HepG2 (cell line): ENCODE measurements around the gene SMIM38. TPM values are rescaled to one million over a fixed set of nuclear protein-coding genes. Genes with fewer than 3 reads are reported as not detected.

Source experiments
- ATAC-seq: fragments of 200-7000 bp; cut with Tn5 transposase; 3 replicates; pipeline ENCODE4 v1.9.1; 2020; ENCODE audit warnings: mild to moderate bottlenecking, moderate library complexity
- BruUV-seq: library from RNA; stranded (reverse); fragments of 400-500 nt; replicated peaks from 2 replicates; lab custom pipeline; 2021; lab: Mats Ljungman, UMichigan
- CTCF ChIA-PET: fragments of 300-600 bp; formaldehyde crosslinking; extraction: SDS; loops from one replicate; lab custom pipeline; 2021; ENCODE audit warnings: low total read pairs, inconsistent platforms, low intra/inter-chr PET ratio; lab: Yijun Ruan, JAX
- POLR2A ChIA-PET: fragments of 350-600 bp; sonication (Branson Sonifier 250); formaldehyde crosslinking; loops from one replicate; lab custom pipeline; 2020; ENCODE audit warnings: antibody characterized with exemption, inconsistent platforms; lab: Yijun Ruan, JAX
- DNase-seq: peaks from one replicate; pipeline ENCODE4 v3.0.0-alpha.2; 2015; ENCODE audit warnings: low spot score
- FAIRE-seq: peaks from 3 replicates; lab custom pipeline; 2011; peaks lifted over from hg19 to GRCh38; lab: Jason Lieb, UNC
- H2AFZ ChIP-seq: one replicate; pipeline ENCODE4 v1.6.1; 2011; ENCODE audit warnings: low read length, inconsistent platforms
- H3K27ac ChIP-seq: fragments of 300-600 bp; 3 replicates; pipeline ENCODE4 v1.8.0; 2011; ENCODE audit warnings: mixed run types, mild to moderate bottlenecking, mixed read lengths, low read length, inconsistent platforms; ENCODE audit not compliant: insufficient read depth; ENCODE audit errors: extremely low read length
- H3K27me3 ChIP-seq, 2 experiments: fragments of 200-600 bp in 1 of 2; 2 replicates in 1 of 2; 3 replicates in 1 of 2; pipeline versions ENCODE4 v1.6.0 to v1.8.0; 2011; ENCODE audit warnings: low read length in 2 of 2, mild to moderate bottlenecking in 2 of 2, moderate library complexity in 2 of 2, inconsistent platforms in 1 of 2; ENCODE audit not compliant: insufficient read depth in 2 of 2, control insufficient read depth in 1 of 2
- H3K36me3 ChIP-seq, 2 experiments: fragments of 200-600 bp in 1 of 2; replicated peaks in 1 of 2; 2 replicates in 1 of 2; 3 replicates in 1 of 2; pipeline versions ENCODE4 v1.5.1 to v1.8.0; 2011; ENCODE audit warnings: low read length in 2 of 2, inconsistent platforms in 1 of 2; ENCODE audit not compliant: insufficient read depth in 2 of 2, control insufficient read depth in 1 of 2
- H3K4me1 ChIP-seq: 2 replicates; pipeline ENCODE4 v1.5.1; 2012; ENCODE audit warnings: low read length, inconsistent platforms; ENCODE audit not compliant: insufficient read depth
- H3K4me2 ChIP-seq: 2 replicates; pipeline ENCODE4 v1.6.0; 2011; ENCODE audit warnings: low read depth, low read length, inconsistent platforms
- H3K4me3 ChIP-seq, 3 experiments: fragments of 200-600 bp in 1 of 3; sonication (generic), shearing (Covaris generic) in 1 of 3; replicated peaks in 1 of 3; 2 replicates each; pipeline ENCODE4 v1.5.1; 2011 to 2016; ENCODE audit warnings: low read length in 3 of 3, inconsistent platforms in 2 of 3, low read depth in 2 of 3, mild to moderate bottlenecking in 2 of 3, control low read depth in 1 of 3, mixed read lengths in 1 of 3; ENCODE audit not compliant: insufficient read depth in 1 of 3
- H3K79me2 ChIP-seq: one replicate; pipeline ENCODE4 v1.6.1; 2011; ENCODE audit warnings: low read length, inconsistent platforms; ENCODE audit not compliant: insufficient read depth
- H3K9ac ChIP-seq: 2 replicates; pipeline ENCODE4 v1.6.0; 2011; ENCODE audit warnings: mild to moderate bottlenecking, low read depth, low read length, inconsistent platforms; ENCODE audit not compliant: insufficient read depth
- H3K9me3 ChIP-seq: 2 replicates; pipeline ENCODE4 v1.5.1; 2012; ENCODE audit warnings: mild to moderate bottlenecking, low read length
- H4K20me1 ChIP-seq: 2 replicates; pipeline ENCODE4 v1.6.0; 2011; ENCODE audit warnings: inconsistent platforms, mild to moderate bottlenecking, low read length, moderate library complexity; ENCODE audit not compliant: insufficient read depth
- GABPB1 ChIP-seq: IDR thresholded peaks from 2 replicates; pipeline ENCODE4 v1.6.1; 2016; ENCODE audit warnings: mild to moderate bottlenecking, missing genetic modification reagents, moderate library complexity, missing compliant biosample characterization
- KLF11 ChIP-seq: IDR thresholded peaks from 2 replicates; pipeline ENCODE4 v1.6.1; 2016; ENCODE audit warnings: missing compliant biosample characterization
- PAF1 ChIP-seq: IDR thresholded peaks from 2 replicates; pipeline ENCODE4 v1.6.1; 2016; ENCODE audit warnings: missing genetic modification reagents, missing compliant biosample characterization
- PCBP1 ChIP-seq: fragments of 200-400 bp; formaldehyde crosslinking; IDR thresholded peaks from 2 replicates; pipeline ENCODE4 v1.6.1; 2017; ENCODE audit warnings: mild to moderate bottlenecking, low read depth, low read length, borderline replicate concordance
- REL ChIP-seq: sonication (generic); formaldehyde crosslinking; conservative IDR thresholded peaks from 2 replicates; pipeline ENCODE4 v1.8.0; 2022; ENCODE audit warnings: mild to moderate bottlenecking, missing genetic modification reagents, moderate library complexity
- ZFY ChIP-seq: sonication (generic); formaldehyde crosslinking; IDR thresholded peaks from 2 replicates; pipeline ENCODE4 v1.4.0; 2020; ENCODE audit warnings: missing genetic modification reagents
- ZNF235 ChIP-seq: sonication (generic); formaldehyde crosslinking; IDR thresholded peaks from 2 replicates; pipeline ENCODE4 v1.8.1; 2023; ENCODE audit warnings: mild to moderate bottlenecking, missing genetic modification reagents, borderline replicate concordance
- ZNF558 ChIP-seq: sonication (generic); formaldehyde crosslinking; IDR thresholded peaks from 2 replicates; pipeline ENCODE4 v1.9.0; 2022; ENCODE audit warnings: mild to moderate bottlenecking, missing genetic modification reagents, borderline replicate concordance
- WGBS: methylation state at CpG from one replicate; pipeline ENCODE4 v1.1.6; 2017; ENCODE audit warnings: low lambda C conversion rate; 5-methylcytosine and 5-hydroxymethylcytosine counted together
- in situ Hi-C: cut with HindIII; loops from 2 replicates; pipeline ENCODE4 v1.10.0; 2017; ENCODE audit warnings: low pct_unique_long_range_greater_than_20kb; ENCODE audit not compliant: extremely low pct_ligation_motif_present
- intact Hi-C: fragments of 100-400 bp; cut with micrococcal nuclease; formaldehyde crosslinking; loops from one replicate; pipeline ENCODE4 v1.10.0; 2022; ENCODE audit not compliant: unreplicated experiment
- polyA plus RNA-seq, 8 experiments: library from polyadenylated mRNA; depleted of rRNA in 3 of 8; stranded (reverse) in 7 of 8; unstranded in 1 of 8; fragments of >200 nt; fragmentation: Illumina TruSeq in 4 of 8; extraction: Trizol in 4 of 8; gene quantifications; 2 replicates each; pipeline versions ENCODE4 v1.2.1 to v1.2.3, GENCODE V29; 2011 to 2016; ENCODE audit warnings: low read depth in 4 of 8, missing spikeins in 1 of 8, mixed read lengths in 1 of 8; ENCODE audit not compliant: insufficient read depth in 1 of 8
- total RNA-seq, 5 experiments: library from RNA; depleted of rRNA; stranded (reverse); fragments of >200 nt; fragmentation: Illumina TruSeq; extraction: Trizol; gene quantifications; 2 replicates each; pipeline ENCODE4 v1.2.3, GENCODE V29; 2016; ENCODE audit warnings: low read depth in 1 of 5
- TF ChIP-seq, protein P1 (sequence below): sonication (generic); formaldehyde crosslinking; IDR thresholded peaks from 2 replicates; pipeline ENCODE4 v1.8.0; 2022; ENCODE audit warnings: mild to moderate bottlenecking, missing genetic modification reagents

SMIM38 gene
- total and polyA plus RNA-seq, 2 of the 13 experiments (the other 11 are each of a cell fraction or from before 2014, with no cell fraction given), result 0.30 to 0.40 TPM

DNA sequence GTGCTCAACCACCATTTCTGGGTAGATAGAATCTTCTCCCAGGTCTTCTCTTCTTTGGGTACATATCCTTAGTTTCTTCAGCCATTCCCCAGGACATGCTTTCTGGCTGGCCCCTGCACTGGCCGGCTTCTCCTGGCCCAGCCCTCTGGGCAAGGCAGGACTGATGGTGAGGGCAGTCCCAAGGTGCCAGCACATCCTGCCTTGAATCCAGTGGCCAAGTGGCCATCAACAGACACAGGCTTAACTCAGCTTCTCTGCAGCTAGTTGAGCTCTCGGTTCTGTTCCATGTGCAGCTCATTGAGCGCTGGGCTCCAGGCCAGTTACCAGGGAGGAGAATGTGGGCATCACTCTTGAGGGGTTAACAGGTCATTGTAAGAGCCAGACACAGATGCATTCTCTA, 17.6 kb downstream of the SMIM38 start:
- Histone ChIP-seq H3K36me3 (no peaks in the 10 kb centered on the region), H4K20me1 (no peaks in the 10 kb centered on the region), H3K79me2 (no peaks in the 10 kb centered on the region), H3K27ac (no peak overlapping the region), H3K4me3 (no peak overlapping the region), H3K27me3 (peaks cover 0 to 9% of the 10 kb centered on the region in 2 experiments; a peak in 2 of 5 replicates), H3K9ac (no peak overlapping the region), H3K9me3 (no peaks in the 10 kb centered on the region), H3K4me1 (peaks cover 30% of the 10 kb centered on the region), H3K4me2 (no peak overlapping the region), H2AFZ (no peak overlapping the region)
- FAIRE-seq (no peak), ATAC-seq (no peak), DNase-seq (no peak)
- in situ Hi-C loops (no loop called here), intact Hi-C loops (no loop called here)
- ChIA-PET CTCF (no interaction called here), POLR2A (no interaction called here)
- WGBS, result 78% methylated on average over 2 of the region's 3 CpGs
- BruUV-seq, result no TSS peak
- TF ChIP-seq ZNF558 (CRISPR knock-in tag) (no peak), ZNF235 (CRISPR knock-in tag) (no peak), PAF1 (CRISPR knock-in tag) (no peak), ZFY (CRISPR knock-in tag) (no peak), GABPB1 (CRISPR knock-in tag) (no peak), KLF11 (CRISPR knock-in tag) (no peak), REL (no peak), PCBP1 (no peak)
- TF ChIP-seq, protein P1, sequence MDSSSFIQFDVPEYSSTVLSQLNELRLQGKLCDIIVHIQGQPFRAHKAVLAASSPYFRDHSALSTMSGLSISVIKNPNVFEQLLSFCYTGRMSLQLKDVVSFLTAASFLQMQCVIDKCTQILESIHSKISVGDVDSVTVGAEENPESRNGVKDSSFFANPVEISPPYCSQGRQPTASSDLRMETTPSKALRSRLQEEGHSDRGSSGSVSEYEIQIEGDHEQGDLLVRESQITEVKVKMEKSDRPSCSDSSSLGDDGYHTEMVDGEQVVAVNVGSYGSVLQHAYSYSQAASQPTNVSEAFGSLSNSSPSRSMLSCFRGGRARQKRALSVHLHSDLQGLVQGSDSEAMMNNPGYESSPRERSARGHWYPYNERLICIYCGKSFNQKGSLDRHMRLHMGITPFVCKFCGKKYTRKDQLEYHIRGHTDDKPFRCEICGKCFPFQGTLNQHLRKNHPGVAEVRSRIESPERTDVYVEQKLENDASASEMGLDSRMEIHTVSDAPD (CRISPR knock-in tag), result no peak
